SK-N-SH treated with all-trans-retinoic acid at 6 μM for 48 hours (cell line): ENCODE measurements around the gene CELF5.

Source experiments
- ATAC-seq: fragments of 200-7000 bp; cut with Tn5 transposase; 3 replicates; pipeline ENCODE4 v1.9.1; 2020; ENCODE audit warnings: mild to moderate bottlenecking, moderate library complexity
- ARNTL ChIP-seq: fragments of 450-650 bp; formaldehyde crosslinking; IDR thresholded peaks from 2 replicates; pipeline ENCODE4 v1.5.0; 2020; ENCODE audit warnings: low read depth, mild to moderate bottlenecking, moderate library complexity, borderline replicate concordance
- BACH2 ChIP-seq: fragments of 250-450 bp; sonication (Bioruptor Pico); IDR thresholded peaks from 2 replicates; pipeline ENCODE4 v1.9.0; 2021; ENCODE audit warnings: mild to moderate bottlenecking, borderline replicate concordance
- CSDC2 ChIP-seq: fragments of 250-450 bp; sonication (Bioruptor Pico); IDR thresholded peaks from 2 replicates; pipeline ENCODE4 v1.5.0; 2020; ENCODE audit warnings: mild to moderate bottlenecking, moderate library complexity
- ESRRG ChIP-seq: fragments of 250-450 bp; sonication (Bioruptor Pico); IDR thresholded peaks from 2 replicates; pipeline ENCODE4 v1.6.1; 2021; ENCODE audit warnings: mild to moderate bottlenecking
- GLIS3 ChIP-seq: fragments of 250-450 bp; sonication (Bioruptor Pico); IDR thresholded peaks from 2 replicates; pipeline ENCODE4 v1.5.0; 2020; ENCODE audit warnings: mild to moderate bottlenecking, moderate library complexity
- ISL1 ChIP-seq: fragments of 250-450 bp; sonication (Bioruptor Pico); IDR thresholded peaks from 2 replicates; pipeline ENCODE4 v2.1.2; 2022; ENCODE audit warnings: mild to moderate bottlenecking, moderate library complexity
- OSR1 ChIP-seq: fragments of 250-450 bp; sonication (Bioruptor Pico); IDR thresholded peaks from 2 replicates; pipeline ENCODE4 v1.8.0; 2022; ENCODE audit warnings: moderate library complexity, mild to moderate bottlenecking, inconsistent platforms
- PATZ1 ChIP-seq: fragments of 250-450 bp; sonication (Bioruptor Pico); IDR thresholded peaks from 2 replicates; pipeline ENCODE4 v1.8.0; 2020; ENCODE audit warnings: mild to moderate bottlenecking, moderate library complexity, borderline replicate concordance
- PPARA ChIP-seq: fragments of 250-450 bp; sonication (Bioruptor Pico); IDR thresholded peaks from 2 replicates; pipeline ENCODE4 v1.5.0; 2020; ENCODE audit warnings: mild to moderate bottlenecking, borderline replicate concordance
- SNAI2 ChIP-seq: fragments of 250-450 bp; sonication (Bioruptor Pico); IDR thresholded peaks from 2 replicates; pipeline ENCODE4 v1.5.0; 2020; ENCODE audit warnings: mild to moderate bottlenecking, moderate library complexity
- TCF4 ChIP-seq: fragments of 250-450 bp; sonication (Bioruptor Pico); IDR thresholded peaks from 2 replicates; pipeline ENCODE4 v1.8.0; 2021; ENCODE audit warnings: mild to moderate bottlenecking, moderate library complexity, borderline replicate concordance
- TOX ChIP-seq: fragments of 250-450 bp; sonication (Bioruptor Pico); IDR thresholded peaks from 2 replicates; pipeline ENCODE4 v1.8.0; 2021; ENCODE audit warnings: mild to moderate bottlenecking, moderate library complexity, borderline replicate concordance
- ZC3H10 ChIP-seq: fragments of 250-450 bp; sonication (Bioruptor Pico); IDR thresholded peaks from 2 replicates; pipeline ENCODE4 v1.5.1; 2021; ENCODE audit warnings: mild to moderate bottlenecking, moderate library complexity
- ZFP3 ChIP-seq: fragments of 250-450 bp; sonication (Bioruptor Pico); IDR thresholded peaks from 2 replicates; pipeline ENCODE4 v1.5.0; 2020; ENCODE audit warnings: mild to moderate bottlenecking, moderate library complexity
- ZFP30 ChIP-seq: fragments of 450-650 bp; formaldehyde crosslinking; IDR thresholded peaks from 2 replicates; pipeline ENCODE4 v1.5.0; 2022; ENCODE audit warnings: mild to moderate bottlenecking, moderate library complexity
- ZNF70 ChIP-seq: fragments of 450-650 bp; formaldehyde crosslinking; IDR thresholded peaks from 2 replicates; pipeline ENCODE4 v1.5.0; 2020; ENCODE audit warnings: mild to moderate bottlenecking, moderate library complexity
- ZNF8 ChIP-seq: fragments of 450-650 bp; formaldehyde crosslinking; IDR thresholded peaks from 2 replicates; pipeline ENCODE4 v1.5.0; 2020; ENCODE audit warnings: mild to moderate bottlenecking, moderate library complexity
- TF ChIP-seq, protein P1 (sequence below): fragments of 250-450 bp; sonication (Bioruptor Pico); IDR thresholded peaks from 2 replicates; pipeline ENCODE4 v1.5.1; 2020; ENCODE audit warnings: low read depth, mild to moderate bottlenecking, moderate library complexity
- TF ChIP-seq, protein P2 (sequence below): fragments of 250-450 bp; sonication (Bioruptor Pico); IDR thresholded peaks from 2 replicates; pipeline ENCODE4 v1.5.1; 2021; ENCODE audit warnings: mild to moderate bottlenecking, moderate library complexity
- TF ChIP-seq, protein P3 (sequence below): fragments of 250-450 bp; sonication (Bioruptor Pico); IDR thresholded peaks from 2 replicates; pipeline ENCODE4 v1.5.0; 2020; ENCODE audit warnings: mild to moderate bottlenecking, moderate library complexity

Gene CELF5

GRCh38 chr19:3275583-3276340 is 51.3 kb downstream of the CELF5 start:
- peak; percentile 84 for ATAC-seq
- TF ChIP-seq ISL1: no peak
- no peak for TF ChIP-seq SNAI2 (CRISPR knock-in tag)
- TF ChIP-seq ZNF70 (CRISPR knock-in tag): no peak
- 0 out of 2 replicates have a peak, but pooled peaks have one; percentile 21 for TF ChIP-seq PATZ1 (CRISPR knock-in tag)

GRCh38 chr19:3276341-3276799 is 51.9 kb downstream of the CELF5 start:
- ATAC-seq: peak; percentile 46
- no peak for TF ChIP-seq TOX (CRISPR knock-in tag)
- TF ChIP-seq ESRRG (CRISPR knock-in tag): no peak
- no peak for TF ChIP-seq ZNF8
- no peak for TF ChIP-seq ARNTL
- no peak for TF ChIP-seq OSR1 (CRISPR knock-in tag)
- TF ChIP-seq, protein P1, sequence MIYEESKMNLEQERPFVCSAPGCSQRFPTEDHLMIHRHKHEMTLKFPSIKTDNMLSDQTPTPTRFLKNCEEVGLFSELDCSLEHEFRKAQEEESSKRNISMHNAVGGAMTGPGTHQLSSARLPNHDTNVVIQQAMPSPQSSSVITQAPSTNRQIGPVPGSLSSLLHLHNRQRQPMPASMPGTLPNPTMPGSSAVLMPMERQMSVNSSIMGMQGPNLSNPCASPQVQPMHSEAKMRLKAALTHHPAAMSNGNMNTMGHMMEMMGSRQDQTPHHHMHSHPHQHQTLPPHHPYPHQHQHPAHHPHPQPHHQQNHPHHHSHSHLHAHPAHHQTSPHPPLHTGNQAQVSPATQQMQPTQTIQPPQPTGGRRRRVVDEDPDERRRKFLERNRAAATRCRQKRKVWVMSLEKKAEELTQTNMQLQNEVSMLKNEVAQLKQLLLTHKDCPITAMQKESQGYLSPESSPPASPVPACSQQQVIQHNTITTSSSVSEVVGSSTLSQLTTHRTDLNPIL (CRISPR knock-in tag): no peak
- TF ChIP-seq PATZ1 (CRISPR knock-in tag): no peak
- TF ChIP-seq BACH2 (CRISPR knock-in tag): no peak
- TF ChIP-seq ISL1: no peak
- TF ChIP-seq, protein P2, sequence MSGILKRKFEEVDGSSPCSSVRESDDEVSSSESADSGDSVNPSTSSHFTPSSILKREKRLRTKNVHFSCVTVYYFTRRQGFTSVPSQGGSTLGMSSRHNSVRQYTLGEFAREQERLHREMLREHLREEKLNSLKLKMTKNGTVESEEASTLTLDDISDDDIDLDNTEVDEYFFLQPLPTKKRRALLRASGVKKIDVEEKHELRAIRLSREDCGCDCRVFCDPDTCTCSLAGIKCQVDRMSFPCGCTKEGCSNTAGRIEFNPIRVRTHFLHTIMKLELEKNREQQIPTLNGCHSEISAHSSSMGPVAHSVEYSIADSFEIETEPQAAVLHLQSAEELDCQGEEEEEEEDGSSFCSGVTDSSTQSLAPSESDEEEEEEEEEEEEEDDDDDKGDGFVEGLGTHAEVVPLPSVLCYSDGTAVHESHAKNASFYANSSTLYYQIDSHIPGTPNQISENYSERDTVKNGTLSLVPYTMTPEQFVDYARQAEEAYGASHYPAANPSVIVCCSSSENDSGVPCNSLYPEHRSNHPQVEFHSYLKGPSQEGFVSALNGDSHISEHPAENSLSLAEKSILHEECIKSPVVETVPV (CRISPR knock-in tag): no peak
- TF ChIP-seq, protein P3, sequence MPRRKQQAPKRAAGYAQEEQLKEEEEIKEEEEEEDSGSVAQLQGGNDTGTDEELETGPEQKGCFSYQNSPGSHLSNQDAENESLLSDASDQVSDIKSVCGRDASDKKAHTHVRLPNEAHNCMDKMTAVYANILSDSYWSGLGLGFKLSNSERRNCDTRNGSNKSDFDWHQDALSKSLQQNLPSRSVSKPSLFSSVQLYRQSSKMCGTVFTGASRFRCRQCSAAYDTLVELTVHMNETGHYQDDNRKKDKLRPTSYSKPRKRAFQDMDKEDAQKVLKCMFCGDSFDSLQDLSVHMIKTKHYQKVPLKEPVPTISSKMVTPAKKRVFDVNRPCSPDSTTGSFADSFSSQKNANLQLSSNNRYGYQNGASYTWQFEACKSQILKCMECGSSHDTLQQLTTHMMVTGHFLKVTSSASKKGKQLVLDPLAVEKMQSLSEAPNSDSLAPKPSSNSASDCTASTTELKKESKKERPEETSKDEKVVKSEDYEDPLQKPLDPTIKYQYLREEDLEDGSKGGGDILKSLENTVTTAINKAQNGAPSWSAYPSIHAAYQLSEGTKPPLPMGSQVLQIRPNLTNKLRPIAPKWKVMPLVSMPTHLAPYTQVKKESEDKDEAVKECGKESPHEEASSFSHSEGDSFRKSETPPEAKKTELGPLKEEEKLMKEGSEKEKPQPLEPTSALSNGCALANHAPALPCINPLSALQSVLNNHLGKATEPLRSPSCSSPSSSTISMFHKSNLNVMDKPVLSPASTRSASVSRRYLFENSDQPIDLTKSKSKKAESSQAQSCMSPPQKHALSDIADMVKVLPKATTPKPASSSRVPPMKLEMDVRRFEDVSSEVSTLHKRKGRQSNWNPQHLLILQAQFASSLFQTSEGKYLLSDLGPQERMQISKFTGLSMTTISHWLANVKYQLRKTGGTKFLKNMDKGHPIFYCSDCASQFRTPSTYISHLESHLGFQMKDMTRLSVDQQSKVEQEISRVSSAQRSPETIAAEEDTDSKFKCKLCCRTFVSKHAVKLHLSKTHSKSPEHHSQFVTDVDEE (CRISPR knock-in tag): no peak

DNA sequence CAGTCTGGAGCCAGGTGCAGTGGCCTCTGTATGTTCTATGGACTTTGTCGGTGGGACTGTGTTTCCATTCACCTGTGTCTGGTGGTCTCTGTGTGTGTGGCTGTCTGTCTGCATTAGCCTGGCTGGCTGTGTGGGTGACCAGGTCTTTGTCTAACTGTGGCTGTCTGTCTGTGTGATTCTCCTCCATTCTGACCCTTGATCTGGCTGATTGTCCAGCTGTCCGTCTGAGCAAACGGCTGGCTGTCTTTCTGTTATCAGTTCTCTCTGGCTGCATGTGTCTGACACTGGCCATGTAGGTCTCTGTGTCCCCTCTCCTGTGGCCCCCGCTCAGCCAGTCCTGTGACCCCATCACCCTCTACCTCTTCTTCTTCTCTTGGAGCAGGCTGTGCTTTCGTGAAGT is 53.2 kb downstream of the CELF5 start:
- no peak for ATAC-seq
- TF ChIP-seq, protein P3 (CRISPR knock-in tag): no peak
- TF ChIP-seq ZNF70 (CRISPR knock-in tag) (no peak), ESRRG (CRISPR knock-in tag) (no peak), ISL1 (no peak), PPARA (CRISPR knock-in tag) (no peak), TCF4 (CRISPR knock-in tag) (no peak), ARNTL (no peak), ZNF8 (no peak), CSDC2 (CRISPR knock-in tag) (no peak), ZFP3 (CRISPR knock-in tag) (no peak), ZC3H10 (CRISPR knock-in tag) (no peak), OSR1 (CRISPR knock-in tag) (no peak), GLIS3 (CRISPR knock-in tag) (no peak), ZFP30 (CRISPR knock-in tag) (no peak)
- TF ChIP-seq, protein P2 (CRISPR knock-in tag): no peak
- TF ChIP-seq, protein P1 (CRISPR knock-in tag): no peak
- TF ChIP-seq, all 23 proteins: peak for 0
